HepG2 (cell line): ENCODE data around the gene MBOAT7. TPM values are rescaled to one million over a fixed set of nuclear protein-coding genes. Genes with fewer than 3 reads are reported as not detected.

Source experiments
- ATF7 ChIP-seq, 2 experiments: fragments of 450-650 bp in 1 of 2; sonication (generic) in 1 of 2; formaldehyde crosslinking in 1 of 2; IDR thresholded peaks; 2 replicates each; pipeline versions ENCODE4 v1.4.0 to v1.6.1; 2016 to 2020; ENCODE audit warnings: antibody characterized with exemption in 1 of 2, mild to moderate bottlenecking in 1 of 2, missing genetic modification reagents in 1 of 2
- CSRNP2 ChIP-seq: sonication (generic); formaldehyde crosslinking; conservative IDR thresholded peaks from 2 replicates; pipeline ENCODE4 v1.8.0; 2022; ENCODE audit warnings: low read depth, missing genetic modification reagents
- LCORL ChIP-seq, 2 experiments: fragments of 450-650 bp in 1 of 2; sonication (generic) in 1 of 2; formaldehyde crosslinking in 1 of 2; IDR thresholded peaks; 2 replicates each; pipeline versions ENCODE4 v1.5.0 to v1.6.1; 2017 to 2020; ENCODE audit warnings: antibody characterized with exemption in 1 of 2, missing genetic modification reagents in 1 of 2
- MIXL1 ChIP-seq: IDR thresholded peaks from 2 replicates; pipeline ENCODE4 v1.6.1; 2016
- MNT ChIP-seq: fragments of 450-650 bp; IDR thresholded peaks from 2 replicates; pipeline ENCODE4 v1.6.1; 2016
- NR2F2 ChIP-seq: IDR thresholded peaks from 2 replicates; pipeline ENCODE4 v1.6.1; 2012; ENCODE audit warnings: low read depth, inconsistent platforms, borderline replicate concordance
- PATZ1 ChIP-seq: sonication (generic); formaldehyde crosslinking; IDR thresholded peaks from 2 replicates; pipeline ENCODE4 v1.4.0; 2020; ENCODE audit warnings: missing genetic modification reagents
- PAXIP1 ChIP-seq: sonication (generic); formaldehyde crosslinking; conservative IDR thresholded peaks from 2 replicates; pipeline ENCODE4 v1.4.0; 2020; ENCODE audit warnings: mild to moderate bottlenecking, missing genetic modification reagents, moderate library complexity
- POLR2AphosphoS2 ChIP-seq: IDR thresholded peaks from 2 replicates; pipeline ENCODE4 v1.6.1; 2011; ENCODE audit warnings: low read depth, low read length, improper control_type of control experiment
- YEATS4 ChIP-seq: sonication (generic); formaldehyde crosslinking; IDR thresholded peaks from 2 replicates; pipeline ENCODE4 v1.4.0; 2020; ENCODE audit warnings: missing genetic modification reagents, borderline replicate concordance
- ZBTB1 ChIP-seq: sonication (generic); formaldehyde crosslinking; IDR thresholded peaks from 2 replicates; pipeline ENCODE4 v1.4.0; 2020; ENCODE audit warnings: missing genetic modification reagents, borderline replicate concordance
- ZNF253 ChIP-seq: sonication (generic); formaldehyde crosslinking; IDR thresholded peaks from 2 replicates; pipeline ENCODE4 v1.8.0; 2022; ENCODE audit warnings: mild to moderate bottlenecking, missing genetic modification reagents, borderline replicate concordance
- ZNF264 ChIP-seq: sonication (generic); formaldehyde crosslinking; IDR thresholded peaks from 2 replicates; pipeline ENCODE4 v1.4.0; 2020; ENCODE audit warnings: missing genetic modification reagents
- ZNF329 ChIP-seq: sonication (generic); formaldehyde crosslinking; IDR thresholded peaks from 2 replicates; pipeline ENCODE4 v1.9.0; 2021; ENCODE audit warnings: low read depth, mild to moderate bottlenecking, missing genetic modification reagents
- ZNF574 ChIP-seq: sonication (generic); formaldehyde crosslinking; IDR thresholded peaks from 2 replicates; pipeline ENCODE4 v1.4.0; 2020; ENCODE audit warnings: missing genetic modification reagents
- polyA plus RNA-seq, 8 experiments: library from polyadenylated mRNA; depleted of rRNA in 3 of 8; stranded (reverse) in 7 of 8; unstranded in 1 of 8; fragments of >200 nt; fragmentation: Illumina TruSeq in 4 of 8; extraction: Trizol in 4 of 8; gene quantifications; 2 replicates each; pipeline versions ENCODE4 v1.2.1 to v1.2.3, GENCODE V29; 2011 to 2016; ENCODE audit warnings: low read depth in 4 of 8, missing spikeins in 1 of 8, mixed read lengths in 1 of 8; ENCODE audit not compliant: insufficient read depth in 1 of 8
- total RNA-seq, 5 experiments: library from RNA; depleted of rRNA; stranded (reverse); fragments of >200 nt; fragmentation: Illumina TruSeq; extraction: Trizol; gene quantifications; 2 replicates each; pipeline ENCODE4 v1.2.3, GENCODE V29; 2016; ENCODE audit warnings: low read depth in 1 of 5

MBOAT7 gene
- total and polyA plus RNA-seq, 2 of the 13 experiments (the other 11 are each of a cell fraction or from before 2014, with no cell fraction given): 22.2 to 25.5 TPM

GRCh38 chr19:54209811-54210494 is 20.6 kb upstream of the MBOAT7 start (continued):
- TF ChIP-seq NR2F2 (peak; percentile 55; the same call in 1 of the 2 replicates), ZNF329 (0 out of 2 replicates have a peak, but pooled peaks have one; percentile 12), POLR2AphosphoS2 (no peak), ZNF574 (CRISPR knock-in tag) (peak; percentile 72), YEATS4 (CRISPR knock-in tag) (peak; percentile 51; the same call in 1 of the 2 replicates), MNT (peak; percentile 43; the same call in 1 of the 2 replicates), ATF7 (IDR thresholded peaks at IDR 0.05) (no peak), ATF7 (CRISPR knock-in tag; IDR thresholded peaks at IDR 0.05) (peak; percentile 55; the same call in 1 of the 2 replicates), ZNF264 (peak; percentile 48; the same call in 1 of the 2 replicates), CSRNP2 (CRISPR knock-in tag) (no peak), PATZ1 (CRISPR knock-in tag) (peak; percentile 65; the same call in 1 of the 2 replicates), ZNF253 (CRISPR knock-in tag) (no peak), MIXL1 (CRISPR knock-in tag) (peak; percentile 67), ZBTB1 (CRISPR knock-in tag) (no peak), PAXIP1 (CRISPR knock-in tag) (peak; percentile 78), LCORL (IDR thresholded peaks at IDR 0.05) (no peak), LCORL (CRISPR knock-in tag; IDR thresholded peaks at IDR 0.05) (0 out of 2 replicates have a peak, but pooled peaks have one; percentile 50)
